HG03159 (cell line): ENCODE data around the gene LCN15.
"Not testable (repeated sequence)": the region's sequence is repeated elsewhere in the genome, so short reads cannot be mapped to it uniquely, and the experiment has no call there.

Source experiments
- ATAC-seq: cut with Tn5 transposase; IDR thresholded peaks from one replicate; pipeline ENCODE4 v1.9.1; 2021; ENCODE audit warnings: mild to moderate bottlenecking, moderate library complexity; ENCODE audit not compliant: unreplicated experiment

LCN15 gene

GRCh38 chr9:136794281-136794999, 30.1 kb upstream of the LCN15 start:
- no peak for ATAC-seq

GRCh38 chr9:136793086-136793946, 29.0 kb upstream of the LCN15 start:
- no peak for ATAC-seq

GRCh38 chr9:136792321-136793085, 28.2 kb upstream of the LCN15 start:
- ATAC-seq: no peak

GRCh38 chr9:136791516-136792276, 27.4 kb upstream of the LCN15 start:
- ATAC-seq: no peak

- ATAC-seq: peak; percentile 80
These were observed 26.6 kb upstream of the LCN15 start, which contains the start of gene TMEM141 for GRCh38 chr9:136790640-136791515. Gene TMEM141, plus strand, starts transcription at chr9:136791344. Its CDS starts 27 bp downstream, at chr9:136791371.

GRCh38 chr9:136789523-136789937, 25.2 kb upstream of the LCN15 start:
- no peak for ATAC-seq

GRCh38 chr9:136788644-136789522, 24.6 kb upstream of the LCN15 start:
- ATAC-seq: not testable (repeated sequence)

- no peak for ATAC-seq
These were observed 23.5 kb upstream of the LCN15 start for GRCh38 chr9:136787690-136788400.

GRCh38 chr9:136786983-136787382, 22.7 kb upstream of the LCN15 start:
- ATAC-seq: not testable (repeated sequence)

- no peak for ATAC-seq
These were observed 22.1 kb upstream of the LCN15 start for GRCh38 chr9:136786451-136786850.

- not testable (repeated sequence) for ATAC-seq
These were observed 21.4 kb upstream of the LCN15 start for GRCh38 chr9:136785565-136786355.

- no peak for ATAC-seq
These were observed 20.7 kb upstream of the LCN15 start for GRCh38 chr9:136784997-136785361.

GRCh38 chr9:136784249-136784996, 20.1 kb upstream of the LCN15 start:
- ATAC-seq: no peak

- no peak for ATAC-seq
These were observed 18.1 kb upstream of the LCN15 start for GRCh38 chr9:136782452-136782851.

- no peak for ATAC-seq
These were observed 15.5 kb upstream of the LCN15 start for GRCh38 chr9:136779808-136780207.

- ATAC-seq: no peak
These were observed 13.0 kb upstream of the LCN15 start for GRCh38 chr9:136777359-136777758.
